ENCODE data around the gene VDAC1. TPM values are rescaled to one million over a fixed set of nuclear protein-coding genes. Genes with fewer than 3 reads are reported as not detected.
"Not testable (repeated sequence)": the region's sequence is repeated elsewhere in the genome, so short reads cannot be mapped to it uniquely, and the experiment has no call there.

VDAC1 gene
- total RNA-seq, 1 donor from 2014 or later: 281 TPM

DNA sequence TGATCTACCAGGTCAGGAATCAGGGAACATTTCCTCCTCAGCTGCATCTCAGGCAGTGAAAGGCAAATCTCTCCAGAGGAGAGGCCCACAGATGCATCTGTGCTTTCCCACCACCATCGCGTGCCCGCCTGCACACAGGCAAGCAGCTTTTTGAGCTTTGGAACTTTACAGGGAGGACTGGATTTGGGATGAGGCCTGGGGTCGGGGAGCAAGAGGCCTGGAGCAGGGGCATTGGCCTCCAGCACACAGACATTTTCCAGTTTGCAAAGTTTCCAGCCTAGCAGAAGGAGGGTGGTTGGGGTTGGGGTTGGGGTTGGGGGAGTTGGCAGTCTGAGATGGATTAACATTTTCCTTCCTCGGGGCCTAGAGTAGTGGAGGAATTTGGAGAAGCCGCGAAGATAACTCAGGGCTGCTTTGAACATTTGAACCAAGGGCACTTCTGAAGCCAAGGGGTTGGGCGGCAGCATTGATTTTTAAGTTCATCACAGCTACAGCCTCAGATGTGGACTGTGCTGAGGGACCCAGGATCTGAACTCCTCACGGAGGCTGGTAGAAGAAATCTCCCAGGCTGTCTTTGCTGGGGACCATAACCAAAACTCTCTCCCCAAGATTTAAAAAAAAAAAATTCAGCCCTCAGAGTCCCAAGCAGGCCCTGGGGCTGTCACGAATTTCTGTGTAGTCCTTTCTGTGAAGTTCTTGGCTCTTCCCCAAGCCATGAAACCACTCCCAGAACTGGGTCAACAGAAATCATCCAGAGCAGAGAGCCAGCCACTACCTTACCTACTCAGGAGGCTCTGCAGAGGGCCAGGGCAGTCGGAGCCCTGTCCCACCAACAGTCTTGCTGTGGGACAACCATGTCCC lies 61.9 kb downstream of the VDAC1 start:
- no peak for DNase-seq (ENCODE audit: low read depth in 2 of 2)

- DNase-seq (ENCODE audit: low read depth in 2 of 2): no peak
Measured at GRCh38 chr5:133941456-133942196, 63.1 kb downstream of the VDAC1 start.

DNA sequence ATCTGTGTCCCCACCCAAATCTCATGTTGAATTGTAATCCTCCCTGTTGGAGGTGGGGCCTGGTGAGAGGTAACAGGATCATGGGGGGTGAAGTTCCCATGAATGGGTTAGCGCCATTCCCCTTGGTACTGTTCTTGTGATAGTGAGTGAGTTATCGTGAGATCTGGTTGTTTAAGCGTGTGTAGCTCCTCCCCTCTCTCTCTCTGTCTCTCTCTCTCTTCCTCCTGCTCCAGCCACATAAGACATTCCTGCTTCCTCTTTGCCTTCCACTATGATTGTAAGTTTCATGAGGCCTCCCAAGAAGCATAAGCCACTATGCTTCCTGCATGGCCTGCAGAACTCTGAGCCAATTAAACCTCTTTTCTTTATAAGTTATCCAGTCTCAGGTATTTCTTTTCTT lies 65.1 kb downstream of the VDAC1 start:
- DNase-seq (ENCODE audit: low read depth in 2 of 2): no peak

GRCh38 chr5:133938929-133939328 lies 65.8 kb downstream of the VDAC1 start:
- peak; percentile 38 to 77 for DNase-seq (ENCODE audit: low read depth in 2 of 2)

DNA sequence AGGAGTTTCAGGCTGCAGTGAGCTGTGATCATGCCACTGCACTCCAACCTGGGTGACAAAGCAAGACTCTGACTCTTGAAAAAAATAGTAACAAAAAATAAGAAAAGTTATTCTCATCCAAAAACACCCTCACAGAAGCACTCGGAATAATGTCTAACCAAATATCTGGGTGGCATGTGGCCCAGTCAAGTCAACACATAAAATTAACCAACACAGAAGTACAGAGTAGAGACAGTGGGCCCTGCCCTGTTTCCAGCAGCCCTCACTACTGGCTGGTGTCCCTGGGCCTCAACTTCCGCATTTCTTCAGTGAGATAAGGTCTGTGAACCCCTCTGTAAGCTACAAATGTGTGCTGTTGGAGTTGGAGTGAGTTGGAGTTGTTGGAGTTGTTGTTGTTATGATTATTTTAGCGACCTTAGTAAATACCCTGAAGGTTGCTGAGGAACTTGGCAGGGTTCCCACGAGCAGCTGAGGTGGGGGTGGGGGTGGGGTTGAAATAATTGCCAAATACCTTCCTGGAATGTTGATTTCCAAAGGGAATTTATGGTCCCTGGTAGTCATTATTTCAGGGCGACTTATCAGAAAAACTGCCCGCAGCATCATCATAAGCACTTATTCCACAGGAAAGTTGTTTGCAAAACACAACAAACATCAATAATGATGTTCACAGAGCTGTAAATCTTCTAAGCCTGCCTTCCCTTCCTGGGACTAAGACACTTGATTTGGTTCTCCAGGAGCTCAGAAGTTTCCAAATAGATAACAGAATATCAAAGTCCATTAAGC lies 66.5 kb downstream of the VDAC1 start:
- peak in 1 of 2 donors; percentile 36 for DNase-seq (ENCODE audit: low read depth in 2 of 2)

DNA sequence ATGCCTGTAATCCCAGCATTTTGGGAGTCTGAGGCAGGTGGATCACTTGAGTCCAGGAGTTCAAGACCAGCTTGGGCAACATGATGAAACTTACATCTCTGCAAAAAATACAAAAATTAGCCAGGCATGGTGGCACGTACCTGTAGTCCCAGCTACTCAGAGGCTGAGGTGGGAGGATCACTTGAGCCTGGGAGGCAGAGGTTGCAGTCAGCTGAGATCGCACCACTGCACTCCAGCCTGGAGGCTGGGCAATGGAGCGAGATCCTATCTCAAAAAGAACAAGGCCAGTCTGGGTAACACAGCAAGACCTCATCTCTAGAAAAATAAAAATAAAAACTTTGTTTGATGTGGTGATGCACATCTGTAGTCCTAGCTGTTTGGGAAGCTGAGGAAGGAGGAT lies 67.1 kb downstream of the VDAC1 start:
- DNase-seq (ENCODE audit: low read depth in 2 of 2): not testable (repeated sequence)

DNA sequence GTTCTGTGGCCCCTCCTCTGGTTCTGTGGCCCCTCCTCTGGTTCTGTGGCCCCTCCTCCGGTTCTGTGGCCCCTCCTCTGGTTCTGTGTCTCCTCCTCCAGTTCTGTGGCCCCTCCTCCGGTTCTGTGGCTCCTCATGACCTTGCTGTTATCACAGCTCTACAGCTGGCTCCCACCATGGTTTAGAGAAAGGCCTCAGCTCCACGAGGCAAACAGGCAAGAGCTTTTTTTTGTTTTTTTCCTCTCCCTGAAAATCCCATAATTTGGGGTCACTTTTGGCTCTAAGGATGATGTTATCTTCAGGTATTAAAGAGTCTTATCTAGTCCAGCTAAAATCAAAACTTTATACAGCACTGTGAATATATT lies 68.1 kb downstream of the VDAC1 start:
- no peak for DNase-seq (ENCODE audit: low read depth in 2 of 2)

DNA sequence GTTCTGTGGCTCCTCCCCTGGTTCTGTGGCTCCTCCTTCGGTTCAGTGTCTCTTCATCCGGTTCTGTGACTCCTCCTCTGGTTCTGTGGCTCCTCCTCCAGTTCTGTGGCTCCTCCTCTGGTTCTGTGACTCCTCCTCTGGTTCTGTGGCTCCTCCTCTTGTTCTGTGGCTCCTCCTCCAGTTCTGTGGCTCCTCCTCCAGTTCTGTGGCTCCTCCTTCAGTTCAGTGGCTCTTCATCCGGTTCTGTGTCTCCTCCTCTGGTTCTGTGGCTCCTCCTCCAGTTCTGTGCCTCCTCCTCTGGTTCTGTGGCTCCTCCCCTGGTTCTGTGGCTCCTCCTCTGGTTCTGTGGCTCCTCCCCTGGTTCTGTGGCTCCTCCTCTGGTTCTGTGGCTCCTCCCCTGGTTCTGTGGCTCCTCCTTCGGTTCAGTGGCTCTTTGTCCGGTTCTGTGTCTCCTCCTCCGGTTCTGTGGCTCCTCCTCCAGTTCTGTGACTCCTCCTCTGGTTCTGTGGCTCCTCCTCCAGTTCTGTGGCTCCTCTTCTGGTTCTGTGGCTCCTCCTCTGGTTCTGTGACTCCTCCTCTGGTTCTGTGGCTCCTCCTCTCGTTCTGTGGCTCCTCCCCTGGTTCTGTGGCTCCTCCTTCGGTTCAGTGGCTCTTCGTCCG lies 68.7 kb downstream of the VDAC1 start:
- DNase-seq (ENCODE audit: low read depth in 2 of 2): not testable (repeated sequence)

DNA sequence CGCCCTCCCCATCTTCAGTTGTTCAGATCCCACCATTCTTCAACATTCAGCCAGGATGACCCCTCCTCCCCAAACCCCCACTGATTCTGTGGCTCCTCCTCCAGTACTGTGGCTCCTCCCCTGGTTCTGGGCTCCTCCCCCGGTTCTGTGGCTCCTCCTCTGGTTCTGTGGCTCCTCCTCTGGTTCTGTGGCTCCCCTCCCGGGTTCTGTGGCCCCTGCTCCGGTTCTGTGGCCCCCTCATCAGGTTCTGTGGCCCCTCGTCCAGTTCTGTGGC lies 69.2 kb downstream of the VDAC1 start:
- DNase-seq (ENCODE audit: low read depth in 2 of 2): no peak

DNA sequence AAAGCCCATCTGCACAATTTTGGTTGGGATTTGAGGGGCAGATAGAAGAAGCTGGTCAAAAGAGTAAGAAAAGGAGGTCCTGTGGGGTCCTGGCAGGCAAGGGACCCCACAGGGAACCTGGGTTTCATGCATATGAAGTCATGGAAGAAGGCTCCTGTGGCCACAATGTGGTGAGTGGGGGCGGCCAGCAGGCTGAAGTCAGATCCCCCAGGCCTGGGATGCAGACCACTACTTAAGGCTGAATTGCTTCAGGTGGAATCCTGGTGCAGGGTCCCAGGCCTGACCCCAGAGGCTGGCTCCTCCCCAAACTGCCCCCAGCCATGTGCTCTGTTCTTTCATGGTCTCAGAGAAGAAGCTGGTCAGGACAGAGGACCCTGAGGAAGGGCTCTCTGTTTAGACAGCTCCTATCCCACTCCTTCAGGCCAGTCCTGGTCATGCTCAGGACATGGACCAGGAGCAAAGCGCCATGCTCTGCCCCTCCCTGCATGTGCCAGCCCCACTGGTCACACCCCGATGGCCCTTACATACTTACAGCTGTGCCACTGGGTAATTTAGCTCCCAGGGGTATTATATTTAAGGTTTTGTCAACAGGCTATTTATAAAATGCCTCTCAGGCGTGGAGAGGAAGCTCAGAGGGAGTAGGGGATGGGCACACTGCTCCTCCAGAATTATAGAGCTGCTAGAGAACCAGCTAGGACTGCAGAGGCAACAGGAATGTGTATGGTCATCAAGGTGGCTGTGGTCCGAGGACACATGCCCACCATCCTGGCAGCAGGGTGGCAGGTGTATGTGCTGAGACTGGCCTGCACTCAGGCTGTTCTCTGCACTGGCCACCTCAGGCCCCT lies 69.7 kb downstream of the VDAC1 start:
- DNase-seq (ENCODE audit: low read depth in 2 of 2): no peak

DNA sequence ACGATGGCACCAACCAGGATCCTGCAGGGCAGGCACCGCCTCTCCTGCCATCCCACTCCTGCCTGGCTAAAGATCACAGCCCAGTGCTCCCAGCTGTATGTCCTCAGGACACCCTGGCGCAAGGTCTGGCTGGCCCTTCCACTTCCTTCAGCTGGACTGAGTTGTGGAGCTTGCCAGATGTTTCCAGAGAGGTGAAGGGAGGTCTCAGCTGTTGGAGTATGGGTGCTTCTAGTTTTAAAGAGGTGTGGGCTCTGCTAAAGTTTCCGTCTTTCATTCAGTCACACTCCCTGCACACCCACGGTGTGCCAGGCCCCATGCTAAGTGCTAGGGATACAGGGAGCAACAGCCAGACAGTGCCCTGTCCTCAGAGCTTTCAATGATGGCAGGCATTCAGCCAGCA lies 70.5 kb downstream of the VDAC1 start:
- no peak for DNase-seq (ENCODE audit: low read depth in 2 of 2)

DNA sequence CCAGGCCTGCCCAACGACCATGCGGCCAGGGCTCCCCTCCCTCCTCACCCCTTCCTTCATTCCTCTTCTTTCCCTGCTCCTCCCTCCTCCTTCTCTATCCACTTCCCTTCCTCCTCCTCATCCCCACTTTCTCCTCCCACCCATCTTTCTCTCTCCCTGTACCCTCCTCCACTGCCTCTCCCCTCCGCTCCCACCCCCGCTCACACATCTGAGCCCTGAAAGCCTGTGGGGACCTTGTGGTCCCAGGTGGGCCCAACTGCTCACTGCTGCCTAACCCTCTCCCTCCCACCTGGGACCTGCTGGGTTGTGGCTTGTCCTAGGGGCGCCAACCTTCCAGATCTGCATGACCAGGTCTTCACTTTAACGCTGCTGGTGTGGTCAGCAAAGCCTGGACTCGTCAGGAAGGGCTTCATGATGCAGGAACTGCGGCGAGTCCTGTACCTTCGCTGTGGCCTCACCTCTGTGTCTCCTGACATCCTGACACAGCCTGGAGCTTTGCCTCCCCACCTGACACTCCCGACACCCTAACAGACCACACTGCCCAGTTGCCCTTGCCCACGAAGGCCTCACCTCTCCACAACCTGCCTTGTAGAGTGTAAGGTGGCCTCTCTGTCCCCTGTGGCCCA lies 71.0 kb downstream of the VDAC1 start:
- DNase-seq (ENCODE audit: low read depth in 2 of 2): no peak

DNA sequence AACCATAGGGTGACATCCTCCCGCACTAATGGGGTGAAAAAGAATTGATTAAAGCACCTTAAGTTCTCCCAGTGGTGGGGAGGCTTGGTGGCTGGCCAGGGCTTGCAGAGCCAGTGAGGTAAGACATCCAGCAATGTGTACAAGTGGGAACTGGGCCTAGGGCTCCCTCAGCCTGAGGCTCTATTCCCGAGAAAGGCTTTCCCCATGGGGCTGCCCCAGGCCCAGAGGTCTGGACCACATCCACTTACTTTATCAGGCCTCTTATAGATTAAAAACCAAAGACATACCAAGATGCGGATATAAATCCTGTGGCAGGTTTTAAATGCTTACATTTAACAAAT lies 71.6 kb downstream of the VDAC1 start:
- DNase-seq (ENCODE audit: low read depth in 2 of 2): no peak

GRCh38 chr5:133932441-133933168 lies 72.2 kb downstream of the VDAC1 start:
- no peak for DNase-seq (ENCODE audit: low read depth in 2 of 2)

- no peak for DNase-seq (ENCODE audit: low read depth in 2 of 2)
Measured at GRCh38 chr5:133931546-133931945, 73.2 kb downstream of the VDAC1 start.

- DNase-seq (ENCODE audit: low read depth in 2 of 2): no peak
Measured at GRCh38 chr5:133930813-133931090, 74.0 kb downstream of the VDAC1 start.

DNA sequence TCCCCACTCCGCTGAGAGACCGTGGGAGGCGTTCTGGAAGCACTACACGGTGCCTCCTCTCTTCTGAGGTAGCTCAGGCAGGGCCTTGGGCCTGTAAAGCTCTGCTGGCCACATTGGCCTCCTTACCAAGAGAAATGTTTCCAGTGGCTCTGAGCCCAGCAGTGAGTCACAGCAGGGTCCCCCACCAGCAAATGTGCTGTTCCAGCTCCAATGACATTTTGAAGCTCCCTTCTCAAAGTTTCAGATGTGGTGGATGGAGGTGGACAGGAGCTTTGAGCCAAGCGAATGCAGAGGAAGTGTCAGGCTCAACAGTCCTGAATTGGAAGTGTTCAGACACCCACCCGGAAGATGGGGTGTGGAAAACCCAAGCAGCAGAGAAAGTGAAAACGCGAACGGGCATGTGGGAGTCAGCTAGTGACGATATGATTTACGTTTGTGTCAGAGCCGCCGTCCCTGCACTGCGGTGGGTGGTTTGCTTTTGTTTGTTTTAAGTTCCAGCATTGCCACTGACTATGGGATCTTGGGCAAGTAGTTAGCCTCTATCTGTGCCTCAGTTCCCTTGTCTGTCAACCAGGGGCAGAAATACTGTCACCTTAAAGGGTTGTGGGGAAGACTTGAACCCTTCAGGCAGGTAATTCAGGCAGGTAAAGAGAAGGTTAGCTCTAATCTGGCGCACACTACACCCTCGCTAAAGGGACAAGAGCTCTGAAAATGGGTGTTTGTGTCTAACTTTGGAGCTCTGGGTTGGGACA lies 74.5 kb downstream of the VDAC1 start:
- DNase-seq (ENCODE audit: low read depth in 2 of 2): peak; percentile 30 to 48

- no peak for DNase-seq (ENCODE audit: low read depth in 2 of 2)
Measured at GRCh38 chr5:133928587-133929393, 76.0 kb downstream of the VDAC1 start.
